Heart left ventricle (tissue), 16 donors: Measurements from ENCODE around the gene CUX1. TPM values are rescaled to one million over a fixed set of nuclear protein-coding genes. Genes with fewer than 3 reads are reported as not detected.
A peak's percentile ranks its signal among the peaks of the same experiment; 100 is the strongest.

Experiments
- ATAC-seq, 4 donors: fragments of 200-7000 bp; cut with Tn5 transposase; one replicate each; pipeline ENCODE4 v1.9.1; 2020 to 2022; ENCODE audit warnings: moderate library complexity in 4 of 4, mild to moderate bottlenecking in 3 of 4, moderate number of reproducible peaks in 1 of 4
- DNase-seq, 5 donors: peaks; one replicate each; pipeline ENCODE4 v3.0.0-alpha.2; 2020
- H3K27ac ChIP-seq, 12 donors: fragments of 200-600 bp; sonication (generic) in 4 of 12; one replicate each; pipeline versions ENCODE4 v1.5.0 to v1.8.0; 2016 to 2022; ENCODE audit warnings: mild to moderate bottlenecking in 2 of 12
- H3K27me3 ChIP-seq, 9 donors: fragments of 200-600 bp; sonication (generic) in 2 of 9; one replicate each; pipeline versions ENCODE4 v1.5.1 to v1.8.0; 2016 to 2022; ENCODE audit warnings: mild to moderate bottlenecking in 3 of 9
- H3K36me3 ChIP-seq, 9 donors: fragments of 200-600 bp; sonication (generic) in 2 of 9; one replicate each; pipeline versions ENCODE4 v1.5.0 to v1.8.0; 2018 to 2022; ENCODE audit warnings: mild to moderate bottlenecking in 2 of 9
- H3K4me1 ChIP-seq, 12 donors: fragments of 200-600 bp; sonication (generic) in 4 of 12; one replicate each; pipeline versions ENCODE4 v1.5.0 to v1.8.0; 2016 to 2022; ENCODE audit warnings: mild to moderate bottlenecking in 3 of 12
- H3K4me3 ChIP-seq, 12 donors: fragments of 200-600 bp; sonication (generic) in 4 of 12; one replicate each; pipeline versions ENCODE4 v1.5.0 to v1.8.0; 2017 to 2022; ENCODE audit warnings: mild to moderate bottlenecking in 9 of 12, moderate library complexity in 4 of 12
- H3K9me3 ChIP-seq, 12 donors: fragments of 200-600 bp; sonication (generic) in 4 of 12; one replicate each; pipeline versions ENCODE4 v1.5.0 to v1.8.0; 2016 to 2022; ENCODE audit warnings: mild to moderate bottlenecking in 1 of 12
- CTCF ChIP-seq, 12 donors: fragments of 200-600 bp; sonication (generic) in 4 of 12; IDR thresholded peaks; one replicate each; pipeline versions ENCODE4 v1.5.0 to v1.8.0; 2018 to 2022; ENCODE audit warnings: antibody characterized with exemption in 12 of 12, mild to moderate bottlenecking in 5 of 12
- POLR2A ChIP-seq, 2 donors: fragments of 450-650 bp; IDR thresholded peaks; one replicate each; pipeline ENCODE4 v1.6.1; 2017; ENCODE audit warnings: antibody characterized with exemption in 2 of 2, mild to moderate bottlenecking in 2 of 2, moderate library complexity in 2 of 2
- WGBS, 4 donors: extraction: QIAGEN DNeasy Blood & Tissue Kit in 2 of 4; methylation state at CpG; one replicate each; pipeline versions ENCODE4 v1.1.5 to v1.1.7; 2013 to 2018; 5-methylcytosine and 5-hydroxymethylcytosine counted together
- intact Hi-C, 10 donors: fragments of 100-400 bp; cut with DNase I; formaldehyde crosslinking; loops; one replicate each; pipeline versions ENCODE4 v1.11.1 to v1.14.2; 2022
- polyA plus RNA-seq, 2 donors: library from polyadenylated mRNA; stranded (reverse); fragments of 200-250 nt; gene quantifications; one replicate each; pipeline ENCODE4 v1.2.3, GENCODE V29; 2013
- total RNA-seq, 9 donors: library from RNA; depleted of rRNA in 2 of 9; stranded (reverse); fragments of >200 nt in 2 of 9; fragmentation: NEBNext Ultra II Directional in 3 of 9; extraction: Animal tissue kit (Norgen Biotek cat#: 25700) in 3 of 9; gene quantifications; one replicate each; pipeline versions ENCODE4 v1.1.0 to v1.2.4, GENCODE V29; 2016 to 2023
- donor health status: ischemic (EF 13 %, LVEDD 7.1; RV severe dilation, severe dysfunction).
- donor health status: healthy with polysubstance abuse.
- donor health status: DM: no; HTN: yes; CAD: no.
- donor health status: DM: no; HTN: no; CAD: no.
- donor health status: ischemic (EF 25% LVEDD 6.9; RV normal size, moderate dysfunction).
- donor health status: ischemic (EF 25% LVEDD 5.7; RV mildly dilated, moderate dysfunction).
- donor health status: healthy.
- donor health status: DM: yes; HTN: yes; CAD: no.
- donor health status: ischemic (EF 35%, LVEDD 5.7; RV mildly dilated, moderate dysfunction).
- donor health status: nonischemic (EF 11% LVEDD 7.7; RV severe dilation, severe dysfunction).
- donor health status: DM: yes; HTN: yes; CAD: no.
- donor health status: PGD.
- donor health status: ischemic (EF 29% LVEDD 5.4; RV normal size, mild dysfunction).
- donor health status: nonischemic (EF 23%, LVEDD 6.1; RV moderate dilation, normal function).

CUX1 gene
- total and polyA plus RNA-seq, 11 donors, result 51.9 to 173 (median 122) TPM

- WGBS, 4 donors, result 92 to 97% (median 96%) methylated on average over 9 of the region's 9 CpGs
- no peaks in the 10 kb centered on the region for H3K9me3 ChIP-seq
- no peak overlapping the region for H3K4me3 ChIP-seq
- no peak for ATAC-seq
- no peak for DNase-seq
- peaks cover 0 to 7% (median 0%) of the 10 kb centered on the region in 9 donors for H3K36me3 ChIP-seq
- no peak overlapping the region for H3K27ac ChIP-seq
- H3K27me3 ChIP-seq, result no peaks in the 10 kb centered on the region
- TF ChIP-seq CTCF (IDR thresholded peaks at IDR 0.05), result no peak
- TF ChIP-seq POLR2A (IDR thresholded peaks at IDR 0.05), result no peak
- intact Hi-C loops, result no loop called here
- H3K4me1 ChIP-seq, result peaks cover 0 to 37% (median 18%) of the 10 kb centered on the region in 12 donors
These were observed 331.4 kb downstream of the CUX1 start for GRCh38 chr7:102148799-102149198.

- peaks cover 0 to 37% (median 18%) of the 10 kb centered on the region in 12 donors for H3K4me1 ChIP-seq
- ATAC-seq (no peak), DNase-seq (no peak)
- H3K36me3 ChIP-seq, result peaks cover 0 to 7% (median 0%) of the 10 kb centered on the region in 9 donors
- 90 to 96% (median 93%) methylated on average over 7 to 12 of the region's 12 CpGs for WGBS, 4 donors
- intact Hi-C loops, result no loop called here
- no peak overlapping the region for H3K27ac ChIP-seq
- no peaks in the 10 kb centered on the region for H3K27me3 ChIP-seq
- H3K4me3 ChIP-seq, result no peak overlapping the region
- TF ChIP-seq POLR2A (IDR thresholded peaks at IDR 0.05) (no peak), CTCF (IDR thresholded peaks at IDR 0.05) (no peak)
- H3K9me3 ChIP-seq, result no peaks in the 10 kb centered on the region
These were observed 332.0 kb downstream of the CUX1 start for GRCh38 chr7:102149416-102149815.

GRCh38 chr7:102150266-102150665, 332.8 kb downstream of the CUX1 start:
- Histone ChIP-seq H3K4me3 (no peak overlapping the region), H3K36me3 (peaks cover 0 to 7% (median 0%) of the 10 kb centered on the region in 9 donors), H3K9me3 (no peaks in the 10 kb centered on the region), H3K27me3 (no peaks in the 10 kb centered on the region), H3K4me1 (peaks cover 0 to 37% (median 18%) of the 10 kb centered on the region in 12 donors), H3K27ac (no peak overlapping the region)
- intact Hi-C loops, result no loop called here
- DNase-seq, result no peak
- WGBS, 4 donors, result 96 to 98% (median 98%) methylated on average over 18 of the region's 18 CpGs
- no peak for ATAC-seq
- no peak for TF ChIP-seq POLR2A (IDR thresholded peaks at IDR 0.05)
- no peak for TF ChIP-seq CTCF (IDR thresholded peaks at IDR 0.05)

GRCh38 chr7:102152672-102153598, 335.5 kb downstream of the CUX1 start:
- peak in 4 of 5 donors; percentile 19 to 72 (median 38) for DNase-seq
- H3K36me3 ChIP-seq, result peaks cover 0 to 7% (median 0%) of the 10 kb centered on the region in 9 donors
- no peaks in the 10 kb centered on the region for H3K9me3 ChIP-seq
- peak; percentile 80 to 90 (median 86) for ATAC-seq
- intact Hi-C loops, result no loop called here
- peak overlapping the region; percentile 41 to 92 (median 75) for H3K27ac ChIP-seq
- WGBS, 4 donors, result 46 to 54% (median 49%) methylated on average over 18 to 21 of the region's 21 CpGs
- TF ChIP-seq POLR2A (IDR thresholded peaks at IDR 0.05) (no peak), CTCF (IDR thresholded peaks at IDR 0.05) (no peak)
- H3K4me3 ChIP-seq, result no peak overlapping the region
- no peaks in the 10 kb centered on the region for H3K27me3 ChIP-seq
- peaks cover 0 to 28% (median 14%) of the 10 kb centered on the region in 12 donors for H3K4me1 ChIP-seq
